NT2/D1 (cell line): ENCODE data around the gene HMX1.

Source experiments
- DNase-seq: peaks from one replicate; pipeline ENCODE4 v3.0.0-alpha.2; 2011; ENCODE audit warnings: low read depth, low spot score
- H3K27me3 ChIP-seq: 2 replicates; pipeline ENCODE4 v1.6.0; 2011; ENCODE audit warnings: mild to moderate bottlenecking; ENCODE audit not compliant: insufficient read length, insufficient read depth
- H3K36me3 ChIP-seq: 2 replicates; pipeline ENCODE4 v1.6.1; 2011; ENCODE audit warnings: mild to moderate bottlenecking, low read length, mixed read lengths; ENCODE audit not compliant: insufficient read depth, insufficient read length
- H3K4me1 ChIP-seq: 2 replicates; pipeline ENCODE4 v1.5.1; 2011; ENCODE audit not compliant: insufficient read depth, insufficient read length
- H3K4me3 ChIP-seq: 2 replicates; pipeline ENCODE4 v1.5.1; 2011; ENCODE audit warnings: low read depth; ENCODE audit not compliant: insufficient read length
- H3K9ac ChIP-seq: 2 replicates; pipeline ENCODE4 v1.6.0; 2011; ENCODE audit warnings: low read depth; ENCODE audit not compliant: insufficient read length
- H3K9me3 ChIP-seq: 2 replicates; pipeline ENCODE4 v1.5.1; 2011; ENCODE audit warnings: mild to moderate bottlenecking, low read length; ENCODE audit not compliant: insufficient read depth
- SUZ12 ChIP-seq: IDR thresholded peaks from 2 replicates; pipeline ENCODE4 v1.6.1; 2011; ENCODE audit not compliant: insufficient read length, insufficient read depth; ENCODE audit errors: extremely low read depth
- YY1 ChIP-seq: IDR thresholded peaks from 2 replicates; pipeline ENCODE4 v1.6.1; 2011; ENCODE audit not compliant: insufficient read length, insufficient read depth
- ZNF274 ChIP-seq: IDR thresholded peaks from 2 replicates; pipeline ENCODE4 v1.6.1; 2011; ENCODE audit warnings: mild to moderate bottlenecking, low read depth, low read length

Gene HMX1

GRCh38 chr4:8916906-8917305, 45.3 kb upstream of the HMX1 start:
- TF ChIP-seq ZNF274 = no peak
- TF ChIP-seq YY1 = no peak
- TF ChIP-seq SUZ12 = no peak
- H3K27me3 ChIP-seq = peaks cover 38% of the 10 kb centered on the region

GRCh38 chr4:8916351-8916885, 44.8 kb upstream of the HMX1 start:
- Histone ChIP-seq H3K27me3 (peaks cover 38% of the 10 kb centered on the region), H3K9ac (no peak overlapping the region), H3K36me3 (no peaks in the 10 kb centered on the region), H3K4me1 (no peaks in the 10 kb centered on the region), H3K9me3 (no peaks in the 10 kb centered on the region), H3K4me3 (no peak overlapping the region)
- TF ChIP-seq SUZ12 (no peak), ZNF274 (no peak), YY1 (no peak)
- no peak for DNase-seq

More at GRCh38 chr4:8916906-8917305, 45.3 kb upstream of the HMX1 start:
- no peak overlapping the region for H3K4me3 ChIP-seq
- no peak overlapping the region for H3K9ac ChIP-seq
- DNase-seq = no peak
- no peaks in the 10 kb centered on the region for H3K4me1 ChIP-seq
- no peaks in the 10 kb centered on the region for H3K9me3 ChIP-seq
- no peaks in the 10 kb centered on the region for H3K36me3 ChIP-seq

- peak overlapping the region; percentile 36 for H3K9ac ChIP-seq
- H3K4me1 ChIP-seq = peaks cover 6% of the 10 kb centered on the region
- H3K36me3 ChIP-seq = no peaks in the 10 kb centered on the region
- H3K4me3 ChIP-seq = no peak overlapping the region
- peaks cover 38% of the 10 kb centered on the region for H3K27me3 ChIP-seq
- no peaks in the 10 kb centered on the region for H3K9me3 ChIP-seq
- no peak for TF ChIP-seq SUZ12
- no peak for TF ChIP-seq YY1
- TF ChIP-seq ZNF274 = no peak
- no peak for DNase-seq
Observed at GRCh38 chr4:8915201-8916200, 43.9 kb upstream of the HMX1 start.

- Histone ChIP-seq H3K9me3 (no peaks in the 10 kb centered on the region), H3K36me3 (no peaks in the 10 kb centered on the region), H3K9ac (no peak overlapping the region), H3K27me3 (peaks cover 30% of the 10 kb centered on the region), H3K4me1 (peaks cover 7% of the 10 kb centered on the region), H3K4me3 (no peak overlapping the region)
- TF ChIP-seq SUZ12 (no peak), ZNF274 (no peak), YY1 (no peak)
- no peak for DNase-seq
Observed at GRCh38 chr4:8914461-8915171, 43.0 kb upstream of the HMX1 start.

GRCh38 chr4:8913858-8914460, 42.3 kb upstream of the HMX1 start:
- H3K4me1 ChIP-seq = peaks cover 7% of the 10 kb centered on the region
- no peaks in the 10 kb centered on the region for H3K9me3 ChIP-seq
- TF ChIP-seq YY1 (no peak), SUZ12 (no peak)
- no peak for DNase-seq
- H3K27me3 ChIP-seq = peaks cover 24% of the 10 kb centered on the region
- H3K4me3 ChIP-seq = no peak overlapping the region
- H3K36me3 ChIP-seq = no peaks in the 10 kb centered on the region
- H3K9ac ChIP-seq = no peak overlapping the region

- H3K9ac ChIP-seq = no peak overlapping the region
- H3K36me3 ChIP-seq = no peaks in the 10 kb centered on the region
- no peaks in the 10 kb centered on the region for H3K9me3 ChIP-seq
- no peak for DNase-seq
- H3K27me3 ChIP-seq = peaks cover 18% of the 10 kb centered on the region
- TF ChIP-seq SUZ12 = no peak
- TF ChIP-seq YY1 = no peak
- TF ChIP-seq ZNF274 = no peak
- no peak overlapping the region for H3K4me3 ChIP-seq
- H3K4me1 ChIP-seq = peaks cover 7% of the 10 kb centered on the region
Observed at GRCh38 chr4:8913121-8913857, 41.6 kb upstream of the HMX1 start.
